Right lobe of liver (tissue), 4 donors: ENCODE measurements around the gene TMEM179.

Source experiments
- POLR2A ChIP-seq: fragments of 450-650 bp; IDR thresholded peaks from one replicate; pipeline ENCODE4 v1.6.1; 2017; ENCODE audit warnings: antibody characterized with exemption, mild to moderate bottlenecking
- TF ChIP-seq, protein P1 (sequence below), 4 donors: fragments of 200-600 bp in 3 of 4; fragments of 450-650 bp in 1 of 4; IDR thresholded peaks; one replicate each; pipeline versions ENCODE4 v1.5.1 to v1.8.0; 2016 to 2022; ENCODE audit warnings: antibody characterized with exemption in 4 of 4, mild to moderate bottlenecking in 2 of 4
- donor health status: DM: no; HTN: no; CAD: no.
- donor health status: DM: no; HTN: no; CAD: no.
- donor health status: DM: no; HTN: yes; CAD: no.

DNA sequence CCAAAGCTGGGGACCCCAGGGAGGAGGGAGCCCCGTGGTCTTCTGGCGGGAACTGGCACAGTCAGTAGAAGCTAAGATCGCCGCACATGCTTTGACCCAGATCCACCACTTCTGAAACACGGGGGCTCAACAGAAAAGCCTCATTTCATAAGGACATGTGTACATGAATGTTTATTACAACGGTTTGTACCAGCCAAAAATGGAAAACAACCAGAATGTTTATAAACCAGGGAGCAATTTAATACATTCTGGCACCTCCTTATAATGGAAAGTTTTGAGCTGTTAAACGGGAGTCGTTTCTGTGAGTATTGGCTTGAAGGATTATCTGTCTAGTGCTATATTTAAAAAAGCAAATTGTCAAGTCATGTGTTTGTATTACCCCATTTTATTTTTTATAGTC, 7.3 kb upstream of the TMEM179 start:
- no peak for TF ChIP-seq POLR2A
- TF ChIP-seq, protein P1, sequence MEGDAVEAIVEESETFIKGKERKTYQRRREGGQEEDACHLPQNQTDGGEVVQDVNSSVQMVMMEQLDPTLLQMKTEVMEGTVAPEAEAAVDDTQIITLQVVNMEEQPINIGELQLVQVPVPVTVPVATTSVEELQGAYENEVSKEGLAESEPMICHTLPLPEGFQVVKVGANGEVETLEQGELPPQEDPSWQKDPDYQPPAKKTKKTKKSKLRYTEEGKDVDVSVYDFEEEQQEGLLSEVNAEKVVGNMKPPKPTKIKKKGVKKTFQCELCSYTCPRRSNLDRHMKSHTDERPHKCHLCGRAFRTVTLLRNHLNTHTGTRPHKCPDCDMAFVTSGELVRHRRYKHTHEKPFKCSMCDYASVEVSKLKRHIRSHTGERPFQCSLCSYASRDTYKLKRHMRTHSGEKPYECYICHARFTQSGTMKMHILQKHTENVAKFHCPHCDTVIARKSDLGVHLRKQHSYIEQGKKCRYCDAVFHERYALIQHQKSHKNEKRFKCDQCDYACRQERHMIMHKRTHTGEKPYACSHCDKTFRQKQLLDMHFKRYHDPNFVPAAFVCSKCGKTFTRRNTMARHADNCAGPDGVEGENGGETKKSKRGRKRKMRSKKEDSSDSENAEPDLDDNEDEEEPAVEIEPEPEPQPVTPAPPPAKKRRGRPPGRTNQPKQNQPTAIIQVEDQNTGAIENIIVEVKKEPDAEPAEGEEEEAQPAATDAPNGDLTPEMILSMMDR (IDR thresholded peaks at IDR 0.05) = no peak
